Globus pallidus (tissue), 1 donor: ENCODE data around the gene ICAM1.

Source experiments
- DNase-seq: peaks from one replicate; pipeline ENCODE4 v3.0.0-alpha.2; 2015; ENCODE audit warnings: low spot score

ICAM1 gene

DNA sequence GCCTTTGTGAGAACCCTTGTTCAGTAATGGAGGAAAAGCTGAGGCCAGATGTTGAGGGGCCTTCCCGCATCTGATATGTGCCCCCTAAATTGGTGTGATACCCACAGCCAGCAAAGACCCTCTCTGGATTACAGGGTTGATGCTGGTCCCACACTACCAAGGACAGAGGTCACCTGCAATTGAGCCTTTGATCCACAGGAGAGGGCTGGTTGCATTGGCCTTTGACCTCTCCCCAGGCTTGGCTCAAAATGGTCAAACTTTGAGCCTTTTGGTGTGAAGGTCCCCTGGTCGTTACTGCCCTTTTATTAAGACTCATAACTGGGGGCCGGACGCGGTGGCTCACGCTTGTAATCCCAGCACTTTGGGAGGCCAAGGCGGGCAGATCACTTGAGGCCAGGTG lies 27.3 kb upstream of the ICAM1 start:
- no peak for DNase-seq

DNA sequence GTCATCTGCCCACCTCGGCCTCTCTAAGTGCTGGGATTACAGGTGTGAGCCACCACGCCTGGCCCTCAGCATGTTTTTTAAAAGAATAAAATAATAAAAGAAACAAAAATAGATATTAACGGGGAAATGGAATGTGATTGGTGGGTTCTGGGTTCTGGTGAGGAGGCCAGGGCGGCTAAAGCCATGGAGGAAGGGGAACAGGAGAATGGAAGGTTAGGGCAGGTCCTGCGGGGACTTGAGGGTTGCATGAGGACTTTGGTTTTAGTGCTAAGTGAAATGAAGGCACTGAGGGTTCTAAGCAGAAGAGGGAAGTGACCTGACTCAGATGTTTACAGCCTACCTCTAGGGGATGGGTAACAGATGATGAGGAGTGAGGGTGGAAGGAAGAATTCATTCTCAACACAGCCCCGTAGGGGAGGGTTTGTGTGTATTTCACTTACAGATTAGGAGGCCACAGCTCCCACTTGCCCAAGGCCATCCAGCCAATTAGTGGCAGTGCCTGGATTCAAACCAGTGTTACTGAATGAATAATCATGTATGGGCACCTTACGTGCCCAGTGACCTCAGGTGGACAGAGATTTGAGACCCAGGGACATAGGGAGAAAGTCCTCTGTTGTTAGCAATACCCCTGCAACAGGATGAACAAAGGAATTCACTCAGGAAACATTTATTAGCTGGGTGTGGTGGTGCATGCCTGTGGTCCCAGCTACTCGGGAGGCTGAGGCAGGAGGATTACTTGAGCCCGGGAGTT lies 25.6 kb upstream of the ICAM1 start:
- no peak for DNase-seq

DNA sequence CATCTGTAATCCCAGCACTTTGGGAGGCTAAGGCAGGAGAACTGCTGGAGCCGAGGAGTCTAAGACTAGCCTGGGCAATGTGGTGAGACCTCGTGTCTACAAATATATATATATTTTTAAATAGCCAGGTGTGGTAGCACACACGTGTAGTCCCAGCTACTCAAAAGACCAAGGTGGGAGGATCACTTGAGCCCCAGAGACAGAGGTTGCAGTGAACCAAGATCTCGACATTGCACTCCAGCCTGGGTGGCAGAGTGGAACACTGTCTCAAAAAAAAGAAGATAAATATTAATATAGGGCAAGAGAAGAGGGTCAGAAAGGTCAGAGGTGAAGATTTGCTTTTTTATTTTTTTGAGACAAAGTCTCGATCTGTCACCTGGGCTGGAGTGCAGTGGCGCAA lies 24.4 kb upstream of the ICAM1 start:
- DNase-seq = no peak

DNA sequence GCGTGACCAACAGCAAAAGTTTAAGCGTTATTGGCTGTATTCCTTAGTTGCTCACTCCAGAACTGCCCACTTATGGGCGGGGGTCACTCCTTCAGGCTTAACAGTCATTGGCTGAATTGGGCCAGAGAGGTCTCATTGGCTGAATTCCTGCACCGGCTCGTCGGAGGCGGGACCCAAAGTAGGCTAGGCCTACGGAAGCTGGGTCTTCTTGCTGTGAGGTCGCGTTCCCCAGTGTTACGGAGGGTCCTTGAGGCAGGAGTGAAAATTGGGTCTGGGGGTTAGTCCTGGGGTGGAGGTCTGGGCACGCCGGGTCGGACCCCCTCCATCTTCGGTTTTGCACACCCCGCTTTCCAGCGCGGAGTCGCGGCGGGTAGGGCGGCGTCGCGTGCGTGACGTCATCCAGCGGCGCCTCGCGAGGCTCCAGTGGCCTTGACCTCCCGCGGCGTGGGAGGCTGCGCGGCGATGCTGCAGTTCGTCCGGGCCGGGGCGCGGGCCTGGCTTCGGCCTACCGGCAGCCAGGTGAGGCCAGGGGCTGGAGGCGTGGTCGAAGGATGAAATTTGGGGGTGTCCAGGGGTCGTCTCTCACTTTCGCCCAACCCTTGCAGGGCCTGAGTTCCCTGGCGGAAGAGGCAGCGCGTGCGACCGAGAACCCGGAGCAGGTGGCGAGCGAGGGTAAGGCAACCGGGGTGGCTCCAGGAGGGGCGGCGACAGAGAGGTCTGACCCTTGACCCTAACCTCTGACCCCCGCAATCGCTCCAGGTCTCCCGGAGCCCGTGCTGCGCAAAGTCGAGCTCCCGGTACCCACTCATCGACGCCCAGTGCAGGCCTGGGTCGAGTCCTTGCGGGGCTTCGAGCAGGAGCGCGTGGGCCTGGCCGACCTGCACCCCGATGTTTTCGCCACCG lies 18.9 kb upstream of the ICAM1 start, which contains the start of gene MRPL4:
Gene MRPL4, plus strand, starts transcription at position 423 of the 903 bp plus-strand sequence. Its CDS starts 40 bp downstream, at position 463.
- peak; percentile 99 for DNase-seq

DNA sequence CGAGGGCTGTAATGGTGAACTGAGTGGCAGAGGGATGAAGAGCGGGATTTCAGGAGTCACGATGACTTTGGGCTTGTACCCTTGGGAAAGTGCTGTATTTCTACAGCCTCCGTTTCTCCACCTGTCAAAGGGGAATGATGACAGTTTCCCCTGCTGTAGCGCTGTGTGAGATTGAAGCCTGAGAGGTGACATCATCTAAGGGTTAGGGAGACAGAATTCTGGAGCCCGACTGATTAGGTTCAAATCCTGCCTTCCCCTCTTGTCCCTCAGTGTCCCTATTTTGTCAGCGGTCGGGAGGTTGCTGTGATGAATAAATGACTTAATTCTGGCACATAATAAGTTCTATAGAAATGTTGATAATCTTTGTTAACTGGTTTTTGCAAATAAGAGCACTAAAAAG lies 18.2 kb upstream of the ICAM1 start:
- DNase-seq = no peak

DNA sequence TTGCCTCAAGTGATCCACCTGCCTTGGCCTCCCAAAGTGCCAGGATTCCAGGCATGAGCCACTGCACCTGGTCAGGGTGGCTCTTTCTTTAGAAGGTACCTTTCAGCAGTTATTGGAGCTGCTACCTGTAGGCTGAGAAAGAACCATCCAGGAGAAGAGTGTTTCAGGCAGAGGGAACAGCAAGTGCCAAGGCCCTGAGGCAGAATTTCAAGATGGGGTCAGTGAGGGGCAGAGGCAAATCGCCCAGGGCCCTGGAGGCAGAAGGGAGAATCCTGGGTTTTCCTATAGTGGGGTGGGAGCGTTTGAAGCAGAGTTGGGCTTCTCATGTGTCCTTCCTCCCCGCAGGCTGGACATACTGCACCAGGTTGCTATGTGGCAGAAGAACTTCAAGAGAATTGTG lies 16.7 kb upstream of the ICAM1 start:
- DNase-seq = no peak

DNA sequence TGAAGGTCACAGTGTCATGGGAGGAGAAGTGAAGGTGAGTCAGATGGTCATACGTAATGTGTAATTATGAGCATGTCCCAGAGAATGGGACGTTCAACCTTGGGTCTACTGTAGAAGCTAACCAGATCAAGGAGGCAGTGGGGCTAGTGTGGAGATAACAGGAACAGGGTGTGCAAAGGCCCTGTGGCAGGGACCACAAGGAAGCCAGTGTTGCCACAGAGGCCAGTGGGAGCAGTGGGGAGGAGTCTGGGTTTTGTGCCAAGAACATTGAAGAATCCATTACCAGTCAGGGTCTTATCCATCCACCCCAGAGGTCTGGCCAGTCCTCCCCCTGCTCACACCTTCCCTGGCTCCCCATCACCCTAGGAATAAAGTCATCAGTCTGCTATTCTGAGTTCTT lies 15.6 kb upstream of the ICAM1 start:
- no peak for DNase-seq

DNA sequence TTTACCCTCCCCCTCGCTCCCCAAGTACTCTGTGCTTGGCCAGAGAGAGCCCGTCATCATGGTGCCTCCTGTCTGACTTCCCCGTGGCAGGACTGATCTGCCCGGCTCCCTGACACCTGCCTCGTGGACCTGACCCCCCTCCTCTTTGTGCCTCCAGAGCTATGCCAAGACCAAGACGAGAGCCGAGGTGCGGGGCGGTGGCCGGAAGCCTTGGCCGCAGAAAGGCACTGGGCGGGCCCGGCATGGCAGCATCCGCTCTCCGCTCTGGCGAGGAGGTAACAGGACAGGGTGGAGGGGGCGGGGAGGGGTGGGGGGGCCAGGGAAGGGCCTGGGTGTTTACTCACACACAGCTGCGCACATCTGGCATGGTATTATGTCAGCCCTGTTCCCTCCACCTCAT lies 14.4 kb upstream of the ICAM1 start:
- no peak for DNase-seq

DNA sequence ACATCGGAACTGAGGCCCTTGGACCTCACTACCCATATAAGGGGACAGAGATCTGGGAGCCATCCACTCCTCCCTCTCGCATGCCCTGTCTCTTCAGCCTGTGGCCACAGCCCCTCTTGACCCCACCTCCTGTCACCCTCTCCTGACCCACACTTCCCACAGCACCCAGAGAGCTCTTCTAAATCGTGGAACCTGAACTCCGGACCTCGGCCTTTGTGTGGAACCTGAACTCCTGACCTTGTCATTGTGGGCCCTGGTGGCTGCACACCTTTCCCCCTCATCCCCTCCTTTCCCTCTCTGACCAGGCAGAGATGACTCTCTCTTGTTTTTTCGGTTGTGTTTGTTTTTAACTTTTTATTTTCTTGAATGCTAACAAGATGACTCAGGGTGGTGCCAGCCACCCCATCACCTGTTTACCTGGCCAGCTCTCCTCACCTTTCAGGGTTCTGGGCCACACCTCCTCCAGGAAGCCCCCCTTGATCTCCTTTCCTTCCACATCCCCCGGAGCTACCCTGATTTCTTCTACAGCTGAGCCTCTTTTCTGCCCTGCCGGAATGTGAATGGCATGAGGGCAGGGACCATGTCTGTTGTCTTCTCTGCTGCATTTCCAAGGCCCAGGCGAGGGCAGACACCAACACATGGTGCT lies 13.8 kb upstream of the ICAM1 start:
- DNase-seq = no peak

DNA sequence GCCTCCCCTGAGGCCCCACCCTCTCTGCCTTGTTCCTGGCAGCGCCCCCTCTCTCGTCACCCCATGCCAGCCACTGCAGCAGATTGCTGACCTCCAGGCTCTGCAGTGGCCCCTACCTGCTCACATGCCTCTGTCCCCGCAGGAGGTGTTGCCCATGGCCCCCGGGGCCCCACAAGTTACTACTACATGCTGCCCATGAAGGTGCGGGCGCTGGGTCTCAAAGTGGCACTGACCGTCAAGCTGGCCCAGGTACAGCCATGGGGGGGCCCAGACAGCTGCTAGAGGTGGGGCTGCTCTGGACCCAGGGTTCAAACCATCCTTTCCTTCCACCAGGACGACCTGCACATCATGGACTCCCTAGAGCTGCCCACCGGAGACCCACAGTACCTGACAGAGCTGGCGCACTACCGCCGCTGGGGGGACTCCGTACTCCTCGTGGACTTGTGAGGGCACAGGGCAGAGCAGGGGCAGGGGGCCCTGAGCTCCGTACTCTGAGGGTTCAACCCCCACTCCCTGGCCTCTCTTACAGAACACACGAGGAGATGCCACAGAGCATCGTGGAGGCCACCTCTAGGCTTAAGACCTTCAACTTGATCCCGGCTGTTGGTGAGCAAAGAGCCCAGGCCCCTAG lies 12.7 kb upstream of the ICAM1 start:
- no peak for DNase-seq

DNA sequence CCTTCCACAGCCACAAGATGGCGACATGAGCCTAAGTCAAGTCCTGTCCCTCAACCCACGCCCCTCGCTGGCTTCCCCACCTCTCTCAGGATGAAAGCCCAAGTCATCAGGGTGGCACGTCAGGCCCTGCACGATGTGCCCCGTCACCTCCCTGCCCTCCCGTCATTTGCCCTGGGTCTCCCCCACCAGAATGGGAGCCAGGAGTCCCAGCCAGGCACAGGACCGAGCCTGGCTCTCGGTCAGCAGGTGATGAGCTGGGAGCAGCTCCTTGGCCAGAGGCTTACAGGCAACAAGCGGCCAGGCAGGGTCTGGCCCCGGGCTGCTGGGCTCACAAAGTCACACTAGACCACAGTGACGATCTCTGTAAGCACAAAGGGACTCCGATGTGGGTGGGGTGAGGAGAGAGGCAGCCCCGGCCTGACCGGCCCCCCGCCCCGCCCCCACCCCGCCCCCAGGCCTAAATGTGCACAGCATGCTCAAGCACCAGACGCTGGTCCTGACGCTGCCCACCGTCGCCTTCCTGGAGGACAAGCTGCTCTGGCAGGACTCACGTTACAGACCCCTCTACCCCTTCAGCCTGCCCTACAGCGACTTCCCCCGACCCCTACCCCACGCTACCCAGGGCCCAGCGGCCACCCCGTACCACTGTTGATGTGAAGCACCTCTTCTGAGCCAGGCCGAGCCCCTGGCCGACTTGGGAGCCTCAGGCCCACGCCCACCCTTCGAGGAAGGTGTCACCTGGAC lies 11.6 kb upstream of the ICAM1 start:
- DNase-seq = peak; percentile 48

DNA sequence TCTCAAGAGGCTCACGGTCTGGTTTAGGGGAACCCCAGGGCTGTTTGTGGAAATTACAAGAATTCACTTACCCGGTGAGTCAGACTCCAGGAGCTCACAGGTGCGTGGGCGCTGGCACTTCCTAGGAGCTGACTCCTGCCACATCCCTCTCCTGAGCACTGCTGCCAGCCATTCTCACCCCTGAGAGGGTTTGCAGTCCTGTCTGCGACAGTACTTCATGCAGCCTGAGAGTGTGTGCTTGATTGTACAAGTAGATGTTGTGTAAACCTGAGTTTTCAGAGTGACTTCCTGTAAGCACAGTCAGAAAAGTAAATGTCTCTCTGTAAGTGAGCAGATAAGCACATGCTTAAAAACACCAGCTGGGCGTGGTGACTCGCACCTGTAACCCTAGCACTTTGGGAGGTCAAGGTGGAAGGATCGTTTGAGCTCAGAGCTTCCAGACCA lies 10.8 kb upstream of the ICAM1 start:
- DNase-seq = no peak

DNA sequence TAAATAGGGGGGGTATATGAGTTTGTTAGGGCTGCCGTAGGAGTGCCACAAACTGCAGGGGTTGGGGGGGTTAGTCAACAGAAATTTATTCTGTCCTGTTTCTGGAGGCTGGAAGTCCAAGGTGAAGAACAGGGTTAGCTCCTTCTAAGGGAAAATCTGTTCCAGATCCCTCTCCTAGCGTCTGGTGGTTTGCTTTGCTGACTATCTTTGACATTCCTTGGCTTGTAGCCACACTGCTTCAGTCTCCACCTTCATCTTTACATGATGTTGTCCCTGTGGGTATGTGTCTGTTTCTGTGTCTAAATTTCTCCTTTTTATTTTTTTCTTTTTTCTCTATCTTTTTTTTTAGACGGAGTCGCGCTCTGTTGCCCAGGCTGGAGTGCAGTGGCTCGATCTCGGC lies 8.1 kb upstream of the ICAM1 start:
- no peak for DNase-seq

DNA sequence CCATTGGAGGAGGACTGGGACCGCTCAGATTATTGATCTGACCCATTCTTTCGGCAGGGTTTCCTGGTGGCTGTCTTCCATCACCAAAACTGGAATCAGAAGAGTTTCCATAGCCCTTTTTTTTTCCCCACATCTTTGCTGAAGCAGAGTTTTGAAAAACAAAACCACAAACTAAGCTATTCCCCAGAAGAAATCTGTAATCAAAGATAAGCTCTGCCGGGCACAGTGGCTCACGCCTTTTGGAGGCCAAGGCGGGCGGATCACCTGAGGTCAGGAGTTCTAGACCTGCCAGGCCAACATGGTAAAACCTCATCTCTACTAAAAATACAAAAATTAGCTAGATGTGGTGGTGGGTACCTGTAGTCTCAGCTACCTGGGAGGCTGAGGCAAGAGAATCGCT lies 4.2 kb upstream of the ICAM1 start:
- DNase-seq = no peak

DNA sequence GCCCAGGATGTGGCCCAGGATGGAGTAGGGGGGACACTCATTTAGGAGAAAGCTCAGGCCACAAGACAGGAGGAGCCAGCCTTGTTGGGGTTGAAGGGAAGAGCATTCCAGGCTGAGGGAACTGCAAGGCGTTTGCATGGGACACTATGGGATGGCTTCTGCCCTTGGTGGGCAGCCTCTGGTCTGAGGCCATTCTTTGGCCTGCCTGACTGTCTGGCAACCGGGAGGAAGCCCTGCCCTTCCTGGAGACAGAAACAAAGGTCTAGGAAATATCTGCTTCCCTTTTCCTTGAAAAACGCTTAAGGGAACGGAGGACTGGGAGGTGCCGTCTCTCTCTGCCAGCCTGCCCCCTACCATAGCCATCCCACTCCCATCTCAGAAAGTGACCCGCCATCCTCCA lies 2.8 kb upstream of the ICAM1 start:
- DNase-seq = no peak

DNA sequence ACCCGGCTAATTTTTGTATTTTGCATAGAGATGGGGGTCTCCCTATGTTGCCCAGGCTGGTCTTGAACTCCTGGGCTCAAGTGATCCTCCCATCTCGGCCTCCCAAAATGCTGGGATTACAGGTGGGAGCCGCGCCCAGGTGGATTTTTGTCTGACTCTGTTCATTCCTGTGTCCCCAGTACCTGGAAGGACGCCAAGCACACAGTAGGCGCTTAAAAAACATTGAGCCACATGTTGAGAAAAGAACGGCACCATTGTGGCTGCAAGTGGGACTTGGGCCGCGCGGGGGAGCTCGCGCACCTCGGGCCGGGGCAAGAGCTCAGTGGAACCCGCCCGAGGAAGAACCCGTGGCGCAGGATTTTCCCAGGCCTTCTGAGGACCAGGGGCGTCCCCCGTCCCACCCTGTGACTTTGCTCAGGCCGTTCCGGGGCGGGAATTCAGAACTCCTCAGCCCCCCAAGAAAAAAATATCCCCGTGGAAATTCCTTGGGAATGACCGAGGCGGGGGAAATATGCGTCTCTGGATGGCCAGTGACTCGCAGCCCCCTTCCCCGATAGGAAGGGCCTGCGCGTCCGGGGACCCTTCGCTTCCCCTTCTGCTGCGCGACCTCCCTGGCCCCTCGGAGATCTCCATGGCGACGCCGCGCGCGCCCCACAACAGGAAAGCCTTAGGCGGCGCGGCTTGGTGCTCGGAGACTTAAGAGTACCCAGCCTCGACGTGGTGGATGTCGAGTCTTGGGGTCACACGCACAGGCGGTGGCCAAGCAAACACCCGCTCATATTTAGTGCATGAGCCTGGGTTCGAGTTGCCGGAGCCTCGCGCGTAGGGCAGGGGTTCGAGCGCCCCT lies 1.4 kb upstream of the ICAM1 start:
- DNase-seq = peak; percentile 50

DNA sequence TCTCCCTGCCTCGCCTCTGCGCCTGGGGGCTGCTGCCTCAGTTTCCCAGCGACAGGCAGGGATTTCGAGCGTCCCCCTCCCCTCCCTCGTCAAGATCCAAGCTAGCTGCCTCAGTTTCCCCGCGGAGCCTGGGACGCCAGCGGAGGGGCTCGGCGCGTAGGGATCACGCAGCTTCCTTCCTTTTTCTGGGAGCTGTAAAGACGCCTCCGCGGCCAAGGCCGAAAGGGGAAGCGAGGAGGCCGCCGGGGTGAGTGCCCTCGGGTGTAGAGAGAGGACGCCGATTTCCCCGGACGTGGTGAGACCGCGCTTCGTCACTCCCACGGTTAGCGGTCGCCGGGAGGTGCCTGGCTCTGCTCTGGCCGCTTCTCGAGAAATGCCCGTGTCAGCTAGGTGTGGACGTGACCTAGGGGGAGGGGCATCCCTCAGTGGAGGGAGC lies 722 bp upstream of the ICAM1 start:
- DNase-seq = no peak

DNA sequence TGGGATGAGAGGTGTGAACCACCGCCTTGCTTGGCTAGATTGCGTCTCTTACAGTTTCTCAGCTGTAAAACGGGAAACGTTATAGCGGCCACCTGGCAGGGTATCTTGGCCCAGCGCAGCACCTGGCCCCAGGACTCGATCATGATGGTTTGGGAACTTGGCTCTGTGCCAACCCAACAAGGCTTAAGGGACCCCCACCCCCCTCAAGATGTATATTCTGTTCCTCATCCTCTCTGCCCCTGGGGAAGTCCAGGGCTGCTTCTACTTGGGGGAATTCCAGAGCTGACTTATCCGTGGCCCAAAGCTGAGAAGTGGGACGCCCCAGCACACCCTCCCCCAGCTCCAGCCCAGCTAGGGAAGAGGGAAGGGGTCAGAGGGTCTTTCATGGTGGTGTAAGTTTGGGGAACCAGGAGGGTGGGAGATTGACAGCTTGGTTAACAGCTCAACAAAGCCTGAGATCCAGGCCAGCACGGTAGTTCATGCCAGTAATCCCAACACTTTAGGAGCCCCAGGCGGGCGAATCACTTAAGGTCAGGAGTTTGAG lies 695 bp downstream of the ICAM1 start:
- DNase-seq = no peak

DNA sequence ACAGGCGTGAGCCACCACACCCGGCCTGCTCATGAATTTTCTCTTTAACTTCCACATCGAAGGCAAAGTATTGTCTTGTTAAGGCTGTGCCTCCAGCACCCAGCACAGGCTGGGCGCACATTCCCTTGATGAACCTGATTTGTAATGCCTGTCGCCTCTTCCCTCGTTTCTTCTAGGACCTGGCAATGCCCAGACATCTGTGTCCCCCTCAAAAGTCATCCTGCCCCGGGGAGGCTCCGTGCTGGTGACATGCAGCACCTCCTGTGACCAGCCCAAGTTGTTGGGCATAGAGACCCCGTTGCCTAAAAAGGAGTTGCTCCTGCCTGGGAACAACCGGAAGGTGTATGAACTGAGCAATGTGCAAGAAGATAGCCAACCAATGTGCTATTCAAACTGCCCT lies 3.7 kb downstream of the ICAM1 start:
- no peak for DNase-seq
